Right renal pelvis (tissue), 4 donors: ENCODE measurements around the gene HOXB2. TPM values are rescaled to one million over a fixed set of nuclear protein-coding genes. Genes with fewer than 3 reads are reported as not detected.
"Not testable (repeated sequence)": the region's sequence is repeated elsewhere in the genome, so short reads cannot be mapped to it uniquely, and the experiment has no call there.

Experiments used
- DNase-seq, 4 donors: peaks; one replicate each; pipeline ENCODE4 v3.0.0-alpha.2; 2013; ENCODE audit warnings: low read depth in 4 of 4, low spot score in 3 of 4, missing footprints in 1 of 4
- polyA plus RNA-seq, 4 donors: library from polyadenylated mRNA; unstranded; fragments of 120-200 nt; gene quantifications; one replicate each; pipeline ENCODE4 v1.2.1, GENCODE V29; 2013; ENCODE audit not compliant: insufficient read length in 4 of 4

HOXB2 gene
- polyA plus RNA-seq, 4 donors, result 43.5 to 61.1 (median 56.7) TPM

DNA sequence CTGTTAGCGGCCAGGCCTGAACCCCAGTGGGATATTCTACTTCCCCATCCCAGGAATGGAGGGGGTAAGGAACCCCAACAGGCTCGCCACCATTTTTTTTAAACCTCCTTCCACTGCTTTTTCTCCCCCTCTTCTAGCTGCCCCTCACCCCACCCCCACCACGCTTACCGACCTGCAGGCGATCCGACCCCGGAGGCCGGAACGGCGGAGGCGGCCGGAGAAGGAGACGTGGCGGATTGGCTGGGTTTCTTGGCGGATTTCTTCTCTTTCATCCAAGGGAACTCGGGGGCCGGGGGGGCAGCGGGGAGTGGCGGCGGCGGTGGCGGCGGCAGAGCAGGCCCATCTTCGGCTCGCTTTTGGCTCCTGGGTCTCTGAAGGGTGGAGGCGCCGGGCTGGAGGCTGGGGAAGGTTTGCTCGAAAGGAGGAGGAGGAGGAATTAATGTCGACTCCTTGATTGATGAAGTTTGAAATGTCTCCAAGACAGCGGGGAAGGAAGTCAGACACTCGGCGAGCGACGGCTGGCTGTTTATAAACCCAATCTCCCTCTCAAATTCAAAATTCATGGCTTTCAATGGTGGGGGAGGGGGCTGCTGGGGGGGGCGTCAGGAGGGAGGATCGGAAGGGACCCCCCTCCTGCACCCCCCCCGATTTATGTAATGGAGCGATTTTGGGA is 424 bp downstream of the HOXB2 start:
- DNase-seq, result no peak

DNA sequence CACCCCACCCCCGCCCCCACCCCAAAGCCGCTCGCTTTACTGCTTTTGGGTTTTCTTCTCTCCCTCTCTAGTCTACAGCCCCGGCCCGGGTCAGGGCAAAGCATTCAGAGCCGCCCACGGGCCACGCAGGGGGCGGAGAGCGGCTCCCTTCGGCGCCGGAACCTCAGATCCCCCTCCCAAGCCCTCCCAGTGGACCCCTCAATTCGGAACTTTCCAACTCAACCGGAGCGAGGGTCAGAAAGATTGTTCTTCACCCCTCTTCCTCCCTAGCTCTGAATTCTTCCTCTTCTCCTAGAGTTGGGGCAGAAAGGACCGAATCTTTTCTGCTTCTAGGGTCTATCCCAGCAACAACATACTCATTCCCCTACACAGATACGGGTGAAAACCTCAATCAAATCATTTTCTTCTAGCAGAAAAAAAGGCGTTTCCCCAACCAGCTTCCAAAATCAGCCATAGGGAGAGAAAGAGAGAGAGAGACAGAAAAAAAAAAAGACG is 1.0 kb downstream of the HOXB2 start:
- DNase-seq, result no peak

- no peak for DNase-seq
Measured at GRCh38 chr17:48543107-48543853, 1.6 kb downstream of the HOXB2 start.

- DNase-seq, result no peak
Measured at GRCh38 chr17:48542698-48543106, 2.2 kb downstream of the HOXB2 start.

DNA sequence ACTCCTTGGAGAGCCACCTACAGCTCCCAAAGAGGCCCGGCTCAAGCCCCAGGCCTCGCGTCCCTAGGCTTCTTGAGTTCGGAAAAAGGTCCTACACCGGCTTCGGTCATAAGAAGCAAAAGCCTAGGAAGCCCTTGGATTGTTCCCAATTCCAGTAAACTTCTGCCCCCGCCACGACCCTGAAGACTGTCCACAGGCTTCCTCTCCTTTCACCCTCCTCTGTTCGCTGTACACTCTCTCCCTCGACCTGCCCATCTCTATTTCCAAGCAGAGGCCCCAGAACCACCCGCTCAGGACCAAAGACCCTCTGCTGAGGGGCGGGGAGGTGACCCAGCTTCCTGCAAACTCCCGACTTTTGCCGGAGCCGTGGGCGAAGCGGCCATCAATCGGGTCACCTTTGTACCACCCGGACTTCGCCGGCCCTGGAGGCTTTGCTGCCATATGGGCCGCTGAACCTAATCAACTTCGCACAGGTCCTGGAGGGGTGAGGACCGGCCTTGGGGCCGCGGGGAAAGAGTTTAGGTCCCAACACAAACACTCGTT is 2.7 kb downstream of the HOXB2 start:
- no peak for DNase-seq

DNA sequence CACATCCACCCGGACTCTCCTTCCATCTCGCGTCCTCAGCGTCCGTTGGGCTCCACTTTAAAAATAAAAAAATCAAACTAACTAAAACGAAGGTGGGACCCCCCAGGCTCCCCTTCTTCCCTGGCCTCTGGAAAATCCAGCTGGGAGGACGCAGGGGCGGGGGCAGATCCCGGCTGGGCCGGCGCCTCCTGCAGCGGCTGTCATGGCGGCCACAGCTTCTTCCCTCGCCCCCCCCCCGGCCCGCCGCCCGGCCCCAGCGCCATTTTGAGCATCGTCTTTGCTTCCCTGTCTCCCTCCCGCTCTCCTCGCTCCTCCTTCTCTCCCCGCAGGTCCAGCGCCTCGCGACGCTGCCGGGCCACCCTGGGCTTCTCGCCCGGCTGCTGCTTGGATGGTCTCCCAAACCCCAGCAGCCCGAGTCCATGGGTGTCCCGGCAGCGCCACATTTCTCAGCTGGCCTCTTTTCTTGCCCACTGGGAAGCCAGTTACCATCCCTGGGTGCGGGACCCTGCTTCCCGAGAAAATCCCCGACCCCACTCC is 3.3 kb downstream of the HOXB2 start:
- DNase-seq, result no peak

DNA sequence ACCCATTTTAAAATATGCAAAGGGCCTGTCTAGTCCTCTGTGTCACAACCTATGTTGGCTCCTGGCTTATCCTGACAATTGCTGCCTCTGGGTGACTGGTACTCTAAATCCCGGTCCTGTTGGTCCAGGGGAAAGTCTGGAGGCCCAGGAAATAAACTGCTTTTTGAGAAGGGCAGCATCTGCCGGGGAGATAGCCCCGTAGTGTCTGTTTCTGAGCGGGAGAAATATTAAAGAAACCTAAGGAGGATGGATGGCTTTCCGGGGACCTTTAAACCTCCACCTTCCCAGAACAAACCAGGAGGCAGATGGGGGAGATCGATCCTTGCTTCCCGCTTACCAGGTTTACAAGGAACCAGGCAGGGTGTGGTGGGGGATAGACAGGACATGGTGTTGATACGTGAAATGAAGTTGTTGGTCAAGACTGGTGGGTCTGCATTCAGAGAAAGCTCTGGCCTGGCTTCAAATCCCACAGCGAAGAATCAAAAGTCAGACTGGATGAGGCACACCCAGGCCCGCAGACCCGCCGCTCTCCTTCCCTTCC is 3.8 kb downstream of the HOXB2 start:
- no peak for DNase-seq

DNA sequence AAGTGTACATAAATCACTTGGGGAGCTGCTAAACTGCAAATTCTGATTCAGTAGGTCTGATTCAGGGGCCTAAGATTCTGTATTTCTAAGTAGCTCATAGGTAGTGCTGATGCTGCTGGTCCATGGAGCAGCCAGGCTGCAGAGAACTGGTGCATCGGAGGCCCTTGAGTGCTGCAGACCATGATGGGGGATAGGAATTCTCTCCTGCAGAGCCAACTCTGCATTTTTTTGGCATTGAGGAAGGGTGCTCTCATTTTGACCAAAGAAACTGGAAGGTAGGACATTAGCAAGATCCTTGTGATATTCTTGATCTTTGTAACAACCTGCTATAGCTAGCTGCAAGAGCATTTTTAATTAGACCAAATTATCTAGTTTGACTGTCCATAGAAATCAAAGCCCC is 4.7 kb downstream of the HOXB2 start:
- DNase-seq, result no peak

GRCh38 chr17:48539177-48539576 is 5.7 kb downstream of the HOXB2 start:
- DNase-seq, result no peak

GRCh38 chr17:48537316-48537715 is 7.6 kb downstream of the HOXB2 start:
- DNase-seq, result no peak

DNA sequence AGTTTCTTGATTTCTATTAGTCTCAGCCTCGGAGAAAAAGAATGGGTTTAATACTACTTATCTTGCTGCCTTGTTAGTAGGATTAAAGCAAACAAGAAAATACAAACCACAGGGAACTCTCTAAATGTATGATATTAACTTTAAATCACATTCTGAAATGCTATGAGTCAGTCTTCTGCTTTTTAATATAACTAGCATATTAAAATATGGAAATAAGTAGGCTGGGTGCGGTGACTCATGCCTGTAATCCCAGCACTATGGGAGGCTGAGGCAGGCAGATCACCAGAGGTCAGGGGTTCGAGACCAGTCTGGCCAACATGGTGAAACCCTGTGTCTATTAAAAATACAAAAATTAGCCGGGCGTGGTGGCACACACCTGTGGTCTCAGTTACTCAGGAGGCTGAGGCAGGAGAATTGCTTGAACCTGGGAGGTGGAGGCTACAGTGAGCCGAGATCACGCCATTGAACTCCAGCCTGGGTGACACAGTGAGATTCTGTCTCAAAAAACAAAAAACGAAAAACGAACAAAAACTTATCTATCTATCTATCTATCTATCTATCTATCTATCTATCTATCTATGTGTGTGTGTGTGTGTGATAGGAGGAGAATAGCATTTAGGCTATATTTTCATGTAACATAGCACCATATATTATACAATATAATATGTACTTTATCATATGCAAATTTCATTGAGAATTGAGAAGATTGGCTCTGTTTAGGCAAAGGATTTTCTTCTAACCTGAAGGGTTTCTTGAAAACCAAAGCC is 8.9 kb downstream of the HOXB2 start:
- not testable (repeated sequence) for DNase-seq

- no peak for DNase-seq
Measured at GRCh38 chr17:48532261-48532660, 12.6 kb downstream of the HOXB2 start.

DNA sequence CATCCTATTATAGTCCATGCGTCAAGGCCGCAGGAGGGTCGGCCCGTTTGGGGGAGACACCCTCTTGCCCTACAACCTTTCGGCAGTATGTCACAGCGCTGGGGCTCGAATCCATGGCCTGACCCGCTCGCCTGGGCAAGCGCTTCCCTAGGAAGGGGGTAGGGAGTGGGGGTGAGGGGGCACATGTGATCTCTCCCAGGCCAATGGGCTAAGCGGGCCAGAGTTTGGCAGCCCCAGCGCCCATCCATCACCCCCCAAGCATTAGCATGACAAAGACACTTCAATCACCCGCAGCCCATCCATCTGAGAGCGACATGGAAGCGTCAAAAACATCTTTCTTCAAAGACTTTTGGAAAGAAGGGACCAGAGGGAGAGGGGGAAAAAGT is 14.0 kb downstream of the HOXB2 start, which contains the start of gene HOXB1:
Gene HOXB1, minus strand, starts transcription at position 125 of the 386 bp plus-strand sequence. Its CDS starts 107 bp downstream, at position 18.
- no peak for DNase-seq

DNA sequence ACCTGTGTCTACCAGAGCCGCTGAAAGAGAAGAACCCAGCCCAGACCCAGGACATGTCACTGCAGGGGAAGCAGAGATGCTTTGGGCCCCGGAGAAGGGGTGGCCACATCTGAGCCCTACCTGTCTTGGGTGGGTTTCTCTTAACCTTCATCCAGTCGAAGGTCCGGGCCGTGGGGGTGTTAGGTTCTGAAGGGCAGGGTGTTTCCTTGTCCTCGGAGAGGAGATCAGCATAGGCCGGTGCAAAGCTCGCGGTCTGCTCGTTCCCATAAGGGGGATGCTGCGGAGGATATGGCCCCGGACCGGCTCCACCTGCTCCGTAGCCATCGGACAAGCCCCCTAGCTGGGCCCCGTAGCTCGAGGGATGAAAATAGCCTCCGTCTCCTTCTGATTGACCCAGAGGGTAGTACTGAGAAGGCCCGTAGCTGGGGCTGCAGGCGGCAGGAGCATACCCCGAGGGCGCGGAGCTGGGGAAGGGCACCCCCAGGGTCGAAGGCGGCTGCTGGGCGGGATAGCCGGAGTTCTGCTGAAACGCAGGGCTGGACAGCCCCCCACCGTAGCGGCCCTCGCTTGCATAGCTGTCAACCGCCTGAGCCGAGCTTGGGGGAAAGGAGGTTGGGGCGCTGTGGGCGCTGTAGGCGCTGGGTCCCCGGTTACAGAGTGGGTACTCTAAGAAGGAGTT is 14.6 kb downstream of the HOXB2 start:
- DNase-seq, result no peak

DNA sequence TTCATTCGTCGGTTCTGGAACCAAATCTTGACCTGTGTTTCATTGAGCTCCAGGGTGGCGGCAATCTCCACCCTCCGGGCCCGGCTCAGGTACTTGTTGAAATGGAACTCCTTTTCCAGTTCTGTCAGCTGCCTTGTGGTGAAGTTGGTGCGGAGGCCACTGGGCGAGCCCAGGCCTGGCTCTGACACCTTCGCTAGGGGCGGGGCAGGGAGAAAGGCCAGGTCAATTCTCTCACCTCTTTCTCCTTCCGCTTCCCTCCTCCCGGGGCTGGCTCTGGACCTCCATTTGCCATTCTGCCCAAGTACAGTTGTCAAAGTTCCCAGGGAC is 15.3 kb downstream of the HOXB2 start:
- no peak for DNase-seq

DNA sequence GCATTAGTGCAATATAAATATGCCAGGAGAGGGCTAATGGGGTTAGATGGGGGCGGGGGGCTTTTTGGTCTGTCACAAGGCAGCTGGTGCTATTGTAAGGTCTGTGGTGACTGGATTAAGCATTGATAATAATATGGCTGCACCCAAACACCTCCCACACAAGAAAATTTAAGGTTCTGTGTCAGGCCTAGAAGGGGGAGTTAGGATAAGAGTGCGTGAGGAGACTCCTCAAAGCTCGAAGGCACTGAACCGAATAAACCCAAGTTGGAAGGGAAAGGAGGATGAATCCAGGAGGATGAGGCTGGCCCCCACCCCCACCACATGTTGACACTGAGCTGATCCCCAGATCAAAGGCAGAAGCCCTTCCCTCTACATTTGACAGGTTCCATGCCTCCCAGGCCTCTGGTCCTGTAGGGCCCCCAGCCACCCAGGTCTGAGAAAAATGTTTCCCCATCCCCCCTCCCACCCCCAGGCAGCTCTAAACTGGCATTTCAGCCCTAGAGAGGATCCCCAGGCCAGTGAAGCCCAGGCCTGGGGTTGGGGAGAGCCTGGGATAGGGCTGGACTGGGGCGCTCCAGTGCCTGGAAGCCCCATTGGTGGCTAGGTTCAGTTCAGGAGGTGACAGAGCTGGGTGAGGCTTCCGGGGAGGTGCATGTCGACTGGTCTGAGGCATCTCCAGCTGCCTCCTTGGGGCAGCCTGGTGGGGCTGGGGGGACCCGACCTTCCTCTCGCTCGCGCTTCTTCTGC is 15.8 kb downstream of the HOXB2 start:
- no peak for DNase-seq

DNA sequence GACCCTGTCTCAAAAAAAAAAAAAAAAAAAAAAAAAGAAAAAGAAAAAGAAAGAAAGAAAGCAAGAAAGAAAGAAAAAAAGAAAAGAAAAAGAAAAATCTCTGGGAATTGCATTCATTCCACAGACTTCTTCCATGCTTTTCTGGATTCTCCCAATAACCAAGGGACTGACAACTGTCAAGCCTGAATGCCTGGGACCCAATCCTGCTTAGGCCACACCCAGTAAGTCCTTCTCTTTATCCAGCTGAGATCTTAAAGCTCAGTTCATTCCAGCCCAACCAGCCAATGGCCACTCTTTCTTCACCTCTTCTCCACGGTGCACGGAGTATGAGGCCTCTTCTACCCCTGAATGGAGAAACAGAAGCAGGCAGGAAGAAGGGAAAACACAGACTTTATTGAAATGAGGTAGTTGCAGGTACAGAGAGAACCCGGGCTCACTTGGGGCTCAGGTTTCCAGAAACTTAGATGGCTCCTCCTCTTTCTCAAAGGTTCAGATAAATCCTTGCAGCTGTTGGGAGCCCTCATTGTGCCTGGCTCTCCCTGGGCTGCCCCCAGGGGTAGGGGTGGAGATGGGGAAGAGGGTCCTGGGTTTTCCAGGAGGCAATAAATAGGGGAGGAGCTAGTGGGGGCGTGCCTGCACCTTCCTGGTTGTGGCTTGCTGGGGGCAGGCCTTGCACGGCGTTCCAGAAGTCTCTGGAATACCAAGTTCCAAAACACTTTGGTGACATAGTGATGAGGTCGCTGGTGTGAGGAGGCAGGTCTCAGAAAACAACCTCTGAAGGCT is 16.6 kb downstream of the HOXB2 start:
- no peak for DNase-seq

DNA sequence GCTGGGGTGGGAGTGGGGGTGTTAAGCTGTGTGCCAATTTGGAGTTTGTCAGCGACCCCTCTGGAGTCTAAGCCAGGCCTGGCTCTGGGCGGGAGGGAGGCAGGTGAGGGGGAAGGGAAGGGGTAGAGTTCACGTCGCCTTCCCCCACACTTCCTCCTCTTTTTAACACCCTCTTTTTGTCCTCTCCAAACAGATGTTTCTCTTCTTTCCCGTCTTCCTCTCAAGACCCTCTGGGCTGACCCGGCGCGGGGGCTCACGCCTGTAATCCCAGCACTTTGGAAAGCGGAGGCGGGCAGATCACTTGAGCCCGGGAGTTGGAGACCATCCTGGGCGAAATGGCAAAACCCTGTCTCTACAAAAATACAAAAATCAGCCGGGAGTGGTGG is 17.4 kb downstream of the HOXB2 start:
- no peak for DNase-seq
